Measurements from ENCODE around the gene GLI1.
"Not testable (repeated sequence)": the region's sequence is repeated elsewhere in the genome, so short reads cannot be mapped to it uniquely, and the experiment has no call there.

The GLI1 gene

DNA sequence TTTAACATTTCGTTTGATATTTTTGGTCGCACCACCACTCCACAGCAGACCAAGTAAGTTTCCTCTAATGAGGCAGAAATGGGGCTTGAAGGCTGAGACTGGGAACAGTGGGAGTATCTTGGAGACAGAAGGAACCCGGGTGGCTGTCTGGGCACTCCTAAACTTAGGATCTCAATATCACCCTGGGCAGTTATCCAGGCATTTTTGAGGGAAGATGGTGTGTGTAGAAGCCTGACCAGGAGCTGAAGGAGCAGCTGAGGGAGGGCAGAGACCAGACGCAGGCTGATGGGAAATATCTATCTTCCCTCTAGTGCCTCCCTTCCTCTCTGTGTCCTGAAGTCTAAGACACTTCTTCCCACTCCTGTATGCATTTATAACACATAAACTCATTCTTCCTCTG lies 39.0 kb downstream of the GLI1 start:
- no peak overlapping the region for H2AFZ ChIP-seq

DNA sequence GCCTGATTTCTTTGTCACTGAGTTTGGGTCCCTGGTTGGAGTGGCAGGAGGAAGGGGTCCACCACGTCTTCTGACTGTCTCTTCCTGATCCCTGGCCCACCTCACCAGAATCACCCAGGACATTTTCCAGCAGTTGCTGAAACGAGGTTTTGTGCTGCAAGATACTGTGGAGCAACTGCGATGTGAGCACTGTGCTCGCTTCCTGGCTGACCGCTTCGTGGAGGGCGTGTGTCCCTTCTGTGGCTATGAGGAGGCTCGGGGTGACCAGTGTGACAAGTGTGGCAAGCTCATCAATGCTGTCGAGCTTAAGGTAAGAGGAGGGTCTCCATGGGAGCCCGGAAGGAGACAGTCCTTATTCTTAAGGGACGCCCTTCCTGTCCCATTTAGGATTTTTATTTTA lies 40.6 kb downstream of the GLI1 start:
- Histone ChIP-seq H3K4me1 (no peaks in the 10 kb centered on the region), H3K4me3 (ENCODE audit: low read depth, low read length) (no peak overlapping the region), H3K4me2 (ENCODE audit: low read length) (no peak overlapping the region), H3K9ac (no peak overlapping the region), H3K27ac (no peak overlapping the region), H3K79me2 (peaks cover 7% of the 10 kb centered on the region), H3K9me3 (ENCODE audit: control insufficient read depth, low read length) (no peaks in the 10 kb centered on the region), H2AFZ (no peak overlapping the region), H3K27me3 (ENCODE audit: control insufficient read depth, insufficient read depth, low read length) (no peaks in the 10 kb centered on the region), H3K36me3 (ENCODE audit: control insufficient read depth, insufficient read depth, low read length) (no peaks in the 10 kb centered on the region)
- TF ChIP-seq, protein P1, sequence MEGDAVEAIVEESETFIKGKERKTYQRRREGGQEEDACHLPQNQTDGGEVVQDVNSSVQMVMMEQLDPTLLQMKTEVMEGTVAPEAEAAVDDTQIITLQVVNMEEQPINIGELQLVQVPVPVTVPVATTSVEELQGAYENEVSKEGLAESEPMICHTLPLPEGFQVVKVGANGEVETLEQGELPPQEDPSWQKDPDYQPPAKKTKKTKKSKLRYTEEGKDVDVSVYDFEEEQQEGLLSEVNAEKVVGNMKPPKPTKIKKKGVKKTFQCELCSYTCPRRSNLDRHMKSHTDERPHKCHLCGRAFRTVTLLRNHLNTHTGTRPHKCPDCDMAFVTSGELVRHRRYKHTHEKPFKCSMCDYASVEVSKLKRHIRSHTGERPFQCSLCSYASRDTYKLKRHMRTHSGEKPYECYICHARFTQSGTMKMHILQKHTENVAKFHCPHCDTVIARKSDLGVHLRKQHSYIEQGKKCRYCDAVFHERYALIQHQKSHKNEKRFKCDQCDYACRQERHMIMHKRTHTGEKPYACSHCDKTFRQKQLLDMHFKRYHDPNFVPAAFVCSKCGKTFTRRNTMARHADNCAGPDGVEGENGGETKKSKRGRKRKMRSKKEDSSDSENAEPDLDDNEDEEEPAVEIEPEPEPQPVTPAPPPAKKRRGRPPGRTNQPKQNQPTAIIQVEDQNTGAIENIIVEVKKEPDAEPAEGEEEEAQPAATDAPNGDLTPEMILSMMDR (IDR thresholded peaks at IDR 0.05): no peak

More for the DNA sequence above, 39.0 kb downstream of the GLI1 start:
- H3K4me3 ChIP-seq (ENCODE audit: low read depth, low read length): no peak overlapping the region
- H3K9me3 ChIP-seq (ENCODE audit: control insufficient read depth, low read length): no peaks in the 10 kb centered on the region
- no peak overlapping the region for H3K9ac ChIP-seq
- H3K36me3 ChIP-seq (ENCODE audit: control insufficient read depth, insufficient read depth, low read length): no peaks in the 10 kb centered on the region
- no peaks in the 10 kb centered on the region for H3K27me3 ChIP-seq (ENCODE audit: control insufficient read depth, insufficient read depth, low read length)
- H3K4me1 ChIP-seq: no peaks in the 10 kb centered on the region
- H3K27ac ChIP-seq: no peak overlapping the region
- TF ChIP-seq, protein P1 (IDR thresholded peaks at IDR 0.05): no peak
- H3K79me2 ChIP-seq: peaks cover 7% of the 10 kb centered on the region
- no peak overlapping the region for H3K4me2 ChIP-seq (ENCODE audit: low read length)

DNA sequence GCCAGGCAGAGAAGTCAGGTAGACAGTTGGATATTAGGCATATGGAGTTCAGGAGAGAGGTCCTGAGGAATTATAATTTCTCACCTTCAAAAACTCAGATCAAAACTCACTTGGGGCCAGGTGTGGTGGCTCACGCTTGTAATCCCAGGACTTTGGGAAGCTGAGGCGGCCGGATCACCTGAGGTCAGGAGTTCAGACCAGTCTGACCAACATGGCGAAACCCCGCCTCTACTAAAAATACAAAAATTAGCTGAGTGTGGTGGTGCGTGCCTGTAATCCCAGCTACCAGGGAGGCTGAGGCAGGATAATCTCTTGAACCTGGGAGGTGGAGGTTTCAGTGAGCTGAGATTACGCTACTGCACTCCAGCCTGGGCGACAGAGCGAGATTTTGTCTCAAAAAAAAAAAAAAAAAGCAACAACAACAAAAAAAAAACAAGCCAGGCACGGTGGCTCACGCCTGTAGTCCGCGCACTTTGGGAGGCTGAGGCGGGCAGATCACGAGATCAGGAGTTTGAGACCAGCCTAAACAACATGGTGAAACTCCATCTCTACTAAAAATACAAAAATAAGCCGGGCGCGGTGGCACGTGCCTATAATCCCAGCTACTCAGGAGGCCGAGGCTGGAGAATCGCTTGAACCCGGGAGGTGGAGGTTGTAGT lies 42.9 kb downstream of the GLI1 start:
- not testable (repeated sequence) for H3K4me2 ChIP-seq (ENCODE audit: low read length)

DNA sequence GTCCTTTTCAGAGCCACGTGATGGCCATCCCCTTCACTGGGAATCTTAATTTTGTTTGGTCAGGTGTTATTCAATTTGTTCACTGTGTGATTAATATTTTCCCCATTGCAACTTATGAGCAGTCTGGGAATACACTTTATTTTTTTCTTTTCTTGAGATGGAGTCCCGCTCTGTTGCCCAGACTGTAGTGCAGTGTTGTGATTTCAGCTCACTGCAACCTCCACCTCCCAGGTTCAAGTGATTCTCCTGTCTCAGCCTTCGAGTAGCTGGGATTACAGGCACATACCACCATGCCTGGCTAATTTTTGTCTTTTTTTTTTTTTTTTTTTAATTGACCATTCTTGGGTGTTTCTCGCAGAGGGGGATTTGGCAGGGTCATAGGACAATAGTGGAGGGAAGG lies 47.0 kb downstream of the GLI1 start:
- H3K9ac ChIP-seq; H3K4me1 ChIP-seq; H3K4me3 ChIP-seq (ENCODE audit: low read depth, low read length); H3K27me3 ChIP-seq (ENCODE audit: control insufficient read depth, insufficient read depth, low read length); H3K27ac ChIP-seq; H3K79me2 ChIP-seq; H3K36me3 ChIP-seq (ENCODE audit: control insufficient read depth, insufficient read depth, low read length); H3K4me2 ChIP-seq (ENCODE audit: low read length); H2AFZ ChIP-seq; H3K9me3 ChIP-seq (ENCODE audit: control insufficient read depth, low read length): not testable (repeated sequence)

More for the DNA sequence above, 42.9 kb downstream of the GLI1 start:
- not testable (repeated sequence) for H2AFZ ChIP-seq; H3K36me3 ChIP-seq (ENCODE audit: control insufficient read depth, insufficient read depth, low read length); H3K9me3 ChIP-seq (ENCODE audit: control insufficient read depth, low read length); H3K27me3 ChIP-seq (ENCODE audit: control insufficient read depth, insufficient read depth, low read length); H3K27ac ChIP-seq; H3K4me3 ChIP-seq (ENCODE audit: low read depth, low read length); H3K79me2 ChIP-seq; H3K4me1 ChIP-seq; H3K9ac ChIP-seq

DNA sequence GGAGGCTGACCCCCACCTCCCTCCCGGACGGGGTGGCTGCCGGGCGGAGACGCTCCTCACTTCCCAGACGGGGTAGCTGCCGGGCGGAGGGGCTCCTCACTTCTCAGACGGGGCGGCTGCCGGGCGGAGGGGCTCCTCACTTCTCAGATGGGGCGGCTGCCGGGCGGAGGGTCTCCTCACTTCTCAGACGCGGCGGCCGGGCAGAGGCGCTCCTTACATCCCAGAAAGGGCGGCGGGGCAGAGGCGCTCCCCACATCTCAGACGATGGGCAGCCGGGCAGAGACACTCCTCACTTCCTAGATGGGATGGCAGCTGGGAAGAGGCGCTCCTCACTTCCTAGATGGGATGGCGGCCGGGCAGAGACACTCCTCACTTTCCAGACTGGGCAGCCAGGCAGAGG lies 48.2 kb downstream of the GLI1 start:
- H3K9ac ChIP-seq; H3K27me3 ChIP-seq (ENCODE audit: control insufficient read depth, insufficient read depth, low read length); H3K4me1 ChIP-seq; H2AFZ ChIP-seq; H3K4me2 ChIP-seq (ENCODE audit: low read length); H3K9me3 ChIP-seq (ENCODE audit: control insufficient read depth, low read length); H3K4me3 ChIP-seq (ENCODE audit: low read depth, low read length); H3K27ac ChIP-seq; H3K36me3 ChIP-seq (ENCODE audit: control insufficient read depth, insufficient read depth, low read length); H3K79me2 ChIP-seq: not testable (repeated sequence)

DNA sequence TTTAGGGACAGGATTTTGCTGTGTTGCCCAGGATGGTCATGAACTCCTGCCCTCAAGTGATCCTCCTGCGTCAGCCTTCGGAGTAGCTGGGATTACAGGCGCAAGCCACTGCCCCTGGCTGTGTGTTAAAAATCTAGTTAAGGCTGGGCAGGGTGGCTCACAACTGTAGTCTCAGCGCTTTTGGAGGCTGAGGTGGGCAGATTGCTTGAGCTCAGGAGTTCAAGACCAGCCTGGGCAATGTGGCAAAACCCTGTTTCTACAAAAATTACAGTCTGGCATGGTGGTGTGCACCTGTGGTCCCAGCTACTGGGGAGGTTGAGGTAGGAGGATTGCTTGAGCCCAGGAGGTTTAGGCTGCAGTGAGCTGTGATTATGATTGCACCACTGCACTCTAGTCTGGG lies 51.6 kb downstream of the GLI1 start:
- Histone ChIP-seq H3K4me2 (ENCODE audit: low read length) (no peak overlapping the region), H3K27ac (no peak overlapping the region), H2AFZ (no peak overlapping the region), H3K9ac (no peak overlapping the region), H3K4me1 (no peaks in the 10 kb centered on the region), H3K27me3 (ENCODE audit: control insufficient read depth, insufficient read depth, low read length) (no peaks in the 10 kb centered on the region), H3K9me3 (ENCODE audit: control insufficient read depth, low read length) (no peaks in the 10 kb centered on the region), H3K79me2 (no peaks in the 10 kb centered on the region), H3K4me3 (ENCODE audit: low read depth, low read length) (no peak overlapping the region), H3K36me3 (ENCODE audit: control insufficient read depth, insufficient read depth, low read length) (no peaks in the 10 kb centered on the region)
- TF ChIP-seq, protein P1 (IDR thresholded peaks at IDR 0.05): no peak
